ENCODE results near the gene ABCF1. TPM values are rescaled to one million over a fixed set of nuclear protein-coding genes. Genes with fewer than 3 reads are reported as not detected.

Gene ABCF1
- total RNA-seq, 1 experiment from 2014 or later: 53.3 TPM

DNA sequence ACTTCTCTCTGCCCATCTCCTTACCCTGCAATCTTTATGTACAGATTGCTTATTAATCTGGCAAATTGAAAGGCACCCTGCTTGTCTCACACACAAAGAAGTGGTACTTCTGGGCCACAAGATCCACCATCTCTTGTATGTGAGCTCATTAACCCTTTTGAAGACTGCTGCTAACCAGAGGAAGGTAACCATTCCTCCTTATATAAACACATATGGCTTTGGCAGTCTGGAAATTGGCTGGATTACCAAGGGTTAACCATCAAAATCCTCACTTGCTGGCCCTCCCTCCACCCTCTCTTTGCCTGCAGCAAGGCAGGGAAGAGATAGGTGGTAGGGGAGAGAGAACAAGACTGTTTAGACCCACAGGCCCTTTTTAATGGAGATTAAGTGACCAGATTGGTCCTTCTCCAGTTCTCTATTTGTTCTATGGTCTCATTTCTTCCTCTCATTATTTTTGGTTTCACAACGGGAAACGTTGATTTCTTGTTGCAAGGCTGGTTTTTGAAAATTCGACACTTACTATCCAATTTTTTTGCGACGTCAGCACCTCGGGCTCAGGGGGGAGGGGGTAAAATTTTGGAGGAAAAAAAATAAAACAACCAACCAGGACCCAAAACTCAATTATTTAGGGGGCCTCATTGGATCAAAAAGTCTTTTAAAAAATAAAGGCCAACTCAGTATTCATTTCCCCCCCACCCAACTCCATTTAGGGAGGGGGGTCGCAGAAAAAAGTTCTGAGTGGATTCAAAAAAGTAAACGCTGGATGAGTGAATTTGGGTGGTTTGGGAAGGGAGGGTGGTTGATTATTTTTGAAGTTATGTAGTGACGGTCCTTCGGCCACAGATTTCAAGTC, 44.9 kb downstream of the ABCF1 start (continued):
- TF ChIP-seq, protein P1, sequence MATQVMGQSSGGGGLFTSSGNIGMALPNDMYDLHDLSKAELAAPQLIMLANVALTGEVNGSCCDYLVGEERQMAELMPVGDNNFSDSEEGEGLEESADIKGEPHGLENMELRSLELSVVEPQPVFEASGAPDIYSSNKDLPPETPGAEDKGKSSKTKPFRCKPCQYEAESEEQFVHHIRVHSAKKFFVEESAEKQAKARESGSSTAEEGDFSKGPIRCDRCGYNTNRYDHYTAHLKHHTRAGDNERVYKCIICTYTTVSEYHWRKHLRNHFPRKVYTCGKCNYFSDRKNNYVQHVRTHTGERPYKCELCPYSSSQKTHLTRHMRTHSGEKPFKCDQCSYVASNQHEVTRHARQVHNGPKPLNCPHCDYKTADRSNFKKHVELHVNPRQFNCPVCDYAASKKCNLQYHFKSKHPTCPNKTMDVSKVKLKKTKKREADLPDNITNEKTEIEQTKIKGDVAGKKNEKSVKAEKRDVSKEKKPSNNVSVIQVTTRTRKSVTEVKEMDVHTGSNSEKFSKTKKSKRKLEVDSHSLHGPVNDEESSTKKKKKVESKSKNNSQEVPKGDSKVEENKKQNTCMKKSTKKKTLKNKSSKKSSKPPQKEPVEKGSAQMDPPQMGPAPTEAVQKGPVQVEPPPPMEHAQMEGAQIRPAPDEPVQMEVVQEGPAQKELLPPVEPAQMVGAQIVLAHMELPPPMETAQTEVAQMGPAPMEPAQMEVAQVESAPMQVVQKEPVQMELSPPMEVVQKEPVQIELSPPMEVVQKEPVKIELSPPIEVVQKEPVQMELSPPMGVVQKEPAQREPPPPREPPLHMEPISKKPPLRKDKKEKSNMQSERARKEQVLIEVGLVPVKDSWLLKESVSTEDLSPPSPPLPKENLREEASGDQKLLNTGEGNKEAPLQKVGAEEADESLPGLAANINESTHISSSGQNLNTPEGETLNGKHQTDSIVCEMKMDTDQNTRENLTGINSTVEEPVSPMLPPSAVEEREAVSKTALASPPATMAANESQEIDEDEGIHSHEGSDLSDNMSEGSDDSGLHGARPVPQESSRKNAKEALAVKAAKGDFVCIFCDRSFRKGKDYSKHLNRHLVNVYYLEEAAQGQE (IDR thresholded peaks at IDR 0.05; ENCODE audit: low read depth): no peak
- TF ChIP-seq ATF3 (IDR thresholded peaks at IDR 0.05) (no peak), TCF7L2 (IDR thresholded peaks at IDR 0.05; ENCODE audit: borderline replicate concordance, extremely low read depth, insufficient read depth, insufficient read length) (no peak), SP1 (IDR thresholded peaks at IDR 0.05; ENCODE audit: low read depth) (no peak), SRF (IDR thresholded peaks at IDR 0.05; ENCODE audit: low read depth) (no peak), RAD21 (IDR thresholded peaks at IDR 0.05; ENCODE audit: low read depth) (no peak)

DNA sequence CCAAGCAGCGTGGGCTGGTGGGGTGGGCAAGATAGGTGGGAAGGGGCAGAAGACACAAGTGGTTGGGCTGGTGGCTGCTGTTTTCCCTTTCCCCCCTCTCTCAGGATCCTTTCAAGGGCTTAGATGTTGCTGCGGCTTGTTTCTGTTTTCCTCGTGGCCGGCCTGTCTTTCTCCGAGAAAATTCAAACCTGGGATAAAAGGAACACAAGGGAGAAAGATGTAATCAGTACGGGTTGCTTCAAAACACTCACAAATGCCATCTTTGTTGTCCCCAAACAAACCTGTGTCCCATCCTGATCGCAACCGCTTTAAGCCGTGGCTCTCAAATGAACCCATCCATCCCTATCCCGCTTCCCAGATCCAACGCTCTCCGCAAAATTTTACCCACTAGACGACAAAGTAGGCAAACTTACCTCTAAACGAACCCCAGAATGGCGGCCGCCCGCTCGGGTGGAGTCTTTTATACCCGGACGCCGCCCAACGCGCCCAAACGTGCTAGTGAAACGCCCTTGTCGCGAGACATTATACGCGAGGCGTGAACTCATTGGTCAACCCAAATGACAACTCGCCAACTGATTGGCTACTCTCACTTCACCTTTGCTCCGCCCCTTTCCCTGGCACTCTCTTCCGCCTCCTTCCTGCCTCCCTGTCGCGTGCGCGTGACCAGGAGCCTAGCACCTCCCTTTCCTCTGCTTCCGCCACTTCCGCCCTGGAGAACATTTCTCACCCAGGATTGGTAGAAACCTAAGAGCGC, 45.7 kb downstream of the ABCF1 start, which contains the start of gene PPP1R10:
Gene PPP1R10 (minus strand): TSS at position 433 of the 754 bp plus-strand sequence. CDS start 7,299 bp downstream, outside the sequence.
- ATAC-seq (peak; percentile 81), DNase-seq (ENCODE audit: low read depth, low spot score) (peak; percentile 100)
- RAD21 ChIA-PET (ENCODE audit: low non-redundant PET in 1 of 2, low total read pairs in 2 of 2, uncharacterized antibody in 2 of 2, unreplicated experiment in 2 of 2): no interaction called here
- Histone ChIP-seq H3K27me3 (ENCODE audit: insufficient read depth, low read length) (no peaks in the 10 kb centered on the region), H2AFZ (ENCODE audit: low read depth, low read length, poor library complexity, severe bottlenecking) (no peak within 1 kb of the TSS), H3K9me3 (ENCODE audit: control insufficient read depth in 1 of 2, insufficient read depth in 1 of 2, low read depth in 1 of 2, low read length in 2 of 2) (no peaks in the 10 kb centered on the region), H3K36me3 (ENCODE audit: control insufficient read depth in 1 of 2, insufficient read depth in 2 of 2, low read length in 2 of 2) (peaks cover 21 to 34% of the 10 kb centered on the region in 2 experiments), H3K9ac (ENCODE audit: low read length) (peak within 1 kb of the TSS; percentile 98), H3K79me2 (ENCODE audit: insufficient read depth, low read length) (peaks cover 69% of the 10 kb centered on the region), H3K9me2 (ENCODE audit: insufficient read depth) (no peaks in the 10 kb centered on the region), H3K4me1 (ENCODE audit: control insufficient read depth in 1 of 2, insufficient read depth in 2 of 2, low read length in 2 of 2) (peaks cover 13 to 40% of the 10 kb centered on the region in 2 experiments), H3K27ac (ENCODE audit: low read depth, low read length) (peak within 1 kb of the TSS; percentile 87), H4K20me1 (ENCODE audit: insufficient read depth) (no peaks in the 10 kb centered on the region; the same call in 1 of the 2 replicates), H3K4me3 (replicated peaks in 1 of 2; ENCODE audit: low read depth in 1 of 2, low read length in 2 of 2) (peak within 1 kb of the TSS; percentile 92 to 94), H3K4me2 (ENCODE audit: low read length) (peak within 1 kb of the TSS; percentile 87)
- intact Hi-C loops (cut with micrococcal nuclease): loop anchor here (1.0 to 10.0 kb wide), 4 partner anchors 9 to 198 kb away; partner anchors contain the start of genes ATAT1 and DHX16
- CTCF ChIA-PET: interaction anchor here (0.6 to 1.0 kb wide), 2 partner anchors 114 to 163 kb away, joined by 4 to 5 read pairs; no protein-coding TSS in a partner anchor
- TSS peak; percentile 76 for BruUV-seq (replicated peaks)
- TF ChIP-seq POLR2A (IDR thresholded peaks at IDR 0.05; ENCODE audit: borderline replicate concordance, extremely low read depth, insufficient read depth, insufficient read length) (peak; percentile 99), TCF7L2 (IDR thresholded peaks at IDR 0.05; ENCODE audit: borderline replicate concordance, extremely low read depth, insufficient read depth, insufficient read length) (no peak), EZH2phosphoT487 (IDR thresholded peaks at IDR 0.05; ENCODE audit: borderline replicate concordance) (no peak), ELF1 (IDR thresholded peaks at IDR 0.05; ENCODE audit: borderline replicate concordance, low read depth) (no peak), YY1 (IDR thresholded peaks at IDR 0.05; ENCODE audit: extremely low read depth, insufficient replicate concordance, low read depth, low read length) (peak; percentile 97), POLR2AphosphoS5 (IDR thresholded peaks at IDR 0.05; ENCODE audit: low read depth, low read length) (peak; percentile 100), JUND (IDR thresholded peaks at IDR 0.05) (no peak)
- TF ChIP-seq, protein P2, sequence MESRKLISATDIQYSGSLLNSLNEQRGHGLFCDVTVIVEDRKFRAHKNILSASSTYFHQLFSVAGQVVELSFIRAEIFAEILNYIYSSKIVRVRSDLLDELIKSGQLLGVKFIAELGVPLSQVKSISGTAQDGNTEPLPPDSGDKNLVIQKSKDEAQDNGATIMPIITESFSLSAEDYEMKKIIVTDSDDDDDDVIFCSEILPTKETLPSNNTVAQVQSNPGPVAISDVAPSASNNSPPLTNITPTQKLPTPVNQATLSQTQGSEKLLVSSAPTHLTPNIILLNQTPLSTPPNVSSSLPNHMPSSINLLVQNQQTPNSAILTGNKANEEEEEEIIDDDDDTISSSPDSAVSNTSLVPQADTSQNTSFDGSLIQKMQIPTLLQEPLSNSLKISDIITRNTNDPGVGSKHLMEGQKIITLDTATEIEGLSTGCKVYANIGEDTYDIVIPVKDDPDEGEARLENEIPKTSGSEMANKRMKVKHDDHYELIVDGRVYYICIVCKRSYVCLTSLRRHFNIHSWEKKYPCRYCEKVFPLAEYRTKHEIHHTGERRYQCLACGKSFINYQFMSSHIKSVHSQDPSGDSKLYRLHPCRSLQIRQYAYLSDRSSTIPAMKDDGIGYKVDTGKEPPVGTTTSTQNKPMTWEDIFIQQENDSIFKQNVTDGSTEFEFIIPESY (IDR thresholded peaks at IDR 0.05; ENCODE audit: extremely low read depth, insufficient replicate concordance, low read length): peak; percentile 92
- POLR2A ChIA-PET: interaction anchor here (0.6 to 1.6 kb wide), 8 partner anchors 9 to 114 kb away, joined by 3 to 7 read pairs (median 4); partner anchors contain the start of genes ATAT1, MDC1 and PRR3

All from HCT116 (cell line).